ENCODE results near the gene MOCS1. TPM values are rescaled to one million over a fixed set of nuclear protein-coding genes. Genes with fewer than 3 reads are reported as not detected.
A peak's percentile ranks its signal among the peaks of the same experiment; 100 is the strongest.

MOCS1 gene
- total RNA-seq, 1 donor from 2014 or later: 28.6 TPM

- peaks cover 21% of the 10 kb centered on the region for H3K36me3 ChIP-seq
- intact Hi-C loops (cut with micrococcal nuclease): no loop called here
- DNase-seq: no peak
- H3K9me3 ChIP-seq (replicated peaks): no peaks in the 10 kb centered on the region
- no peaks in the 10 kb centered on the region for H3K27me3 ChIP-seq (ENCODE audit: low read depth)
- H3K4me1 ChIP-seq: peaks cover 22% of the 10 kb centered on the region
- H3K27ac ChIP-seq (replicated peaks): no peak overlapping the region
- H3K4me3 ChIP-seq: no peak overlapping the region
- no peak for TF ChIP-seq CTCF (IDR thresholded peaks at IDR 0.05; ENCODE audit: borderline replicate concordance)
Observed at GRCh38 chr6:39880594-39880993, 53.7 kb downstream of the MOCS1 start.

GRCh38 chr6:39879535-39879934 lies 54.7 kb downstream of the MOCS1 start:
- Histone ChIP-seq H3K27ac (replicated peaks) (no peak overlapping the region), H3K4me1 (peaks cover 22% of the 10 kb centered on the region), H3K36me3 (peaks cover 27% of the 10 kb centered on the region), H3K4me3 (no peak overlapping the region), H3K9me3 (replicated peaks) (no peaks in the 10 kb centered on the region), H3K27me3 (ENCODE audit: low read depth) (no peaks in the 10 kb centered on the region)
- TF ChIP-seq CTCF (IDR thresholded peaks at IDR 0.05; ENCODE audit: borderline replicate concordance): no peak
- no peak for DNase-seq
- intact Hi-C loops (cut with micrococcal nuclease): no loop called here

- no peak for DNase-seq
- Histone ChIP-seq H3K4me1 (peaks cover 6% of the 10 kb centered on the region), H3K27me3 (ENCODE audit: low read depth) (no peaks in the 10 kb centered on the region), H3K9me3 (replicated peaks) (no peaks in the 10 kb centered on the region), H3K36me3 (peaks cover 47% of the 10 kb centered on the region), H3K27ac (replicated peaks) (peak overlapping the region; percentile 12), H3K4me3 (no peak overlapping the region)
- TF ChIP-seq CTCF (IDR thresholded peaks at IDR 0.05; ENCODE audit: borderline replicate concordance): no peak
- intact Hi-C loops (cut with micrococcal nuclease): no loop called here
Observed at GRCh38 chr6:39876826-39877225, 57.4 kb downstream of the MOCS1 start.

- no peak for DNase-seq
- no peak for TF ChIP-seq CTCF (IDR thresholded peaks at IDR 0.05; ENCODE audit: borderline replicate concordance)
- no peaks in the 10 kb centered on the region for H3K4me1 ChIP-seq
- no peaks in the 10 kb centered on the region for H3K9me3 ChIP-seq (replicated peaks)
- H3K27me3 ChIP-seq (ENCODE audit: low read depth): no peaks in the 10 kb centered on the region
- no peak overlapping the region for H3K4me3 ChIP-seq
- no peak overlapping the region for H3K27ac ChIP-seq (replicated peaks)
- intact Hi-C loops (cut with micrococcal nuclease): no loop called here
- peaks cover 54% of the 10 kb centered on the region for H3K36me3 ChIP-seq
Observed at GRCh38 chr6:39876111-39876510, 58.2 kb downstream of the MOCS1 start.

GRCh38 chr6:39873439-39873838 lies 60.8 kb downstream of the MOCS1 start:
- H3K4me3 ChIP-seq: no peak overlapping the region
- H3K4me1 ChIP-seq: no peaks in the 10 kb centered on the region
- TF ChIP-seq CTCF (IDR thresholded peaks at IDR 0.05; ENCODE audit: borderline replicate concordance): no peak
- no peaks in the 10 kb centered on the region for H3K9me3 ChIP-seq (replicated peaks)
- intact Hi-C loops (cut with micrococcal nuclease): no loop called here
- no peak for DNase-seq
- no peaks in the 10 kb centered on the region for H3K27me3 ChIP-seq (ENCODE audit: low read depth)
- no peak overlapping the region for H3K27ac ChIP-seq (replicated peaks)
- peaks cover 60% of the 10 kb centered on the region for H3K36me3 ChIP-seq

GRCh38 chr6:39870950-39871349 lies 63.3 kb downstream of the MOCS1 start:
- intact Hi-C loops (cut with micrococcal nuclease): no loop called here
- no peak overlapping the region for H3K27ac ChIP-seq (replicated peaks)
- no peaks in the 10 kb centered on the region for H3K4me1 ChIP-seq
- peaks cover 62% of the 10 kb centered on the region for H3K36me3 ChIP-seq
- no peak for DNase-seq
- H3K9me3 ChIP-seq (replicated peaks): no peaks in the 10 kb centered on the region
- no peak overlapping the region for H3K4me3 ChIP-seq
- no peak for TF ChIP-seq CTCF (IDR thresholded peaks at IDR 0.05; ENCODE audit: borderline replicate concordance)
- H3K27me3 ChIP-seq (ENCODE audit: low read depth): no peaks in the 10 kb centered on the region
